ENCODE measurements around the gene CANT1.
A peak's percentile ranks its signal among the peaks of the same experiment; 100 is the strongest.
"Not testable (repeated sequence)": the region's sequence is repeated elsewhere in the genome, so short reads cannot be mapped to it uniquely, and the experiment has no call there.

Gene CANT1

GRCh38 chr17:79027274-79027924 is 17.8 kb upstream of the CANT1 start:
- no peak for DNase-seq (ENCODE audit: low spot score)

GRCh38 chr17:79026376-79027273 is 17.1 kb upstream of the CANT1 start:
- DNase-seq (ENCODE audit: low spot score), result no peak

DNA sequence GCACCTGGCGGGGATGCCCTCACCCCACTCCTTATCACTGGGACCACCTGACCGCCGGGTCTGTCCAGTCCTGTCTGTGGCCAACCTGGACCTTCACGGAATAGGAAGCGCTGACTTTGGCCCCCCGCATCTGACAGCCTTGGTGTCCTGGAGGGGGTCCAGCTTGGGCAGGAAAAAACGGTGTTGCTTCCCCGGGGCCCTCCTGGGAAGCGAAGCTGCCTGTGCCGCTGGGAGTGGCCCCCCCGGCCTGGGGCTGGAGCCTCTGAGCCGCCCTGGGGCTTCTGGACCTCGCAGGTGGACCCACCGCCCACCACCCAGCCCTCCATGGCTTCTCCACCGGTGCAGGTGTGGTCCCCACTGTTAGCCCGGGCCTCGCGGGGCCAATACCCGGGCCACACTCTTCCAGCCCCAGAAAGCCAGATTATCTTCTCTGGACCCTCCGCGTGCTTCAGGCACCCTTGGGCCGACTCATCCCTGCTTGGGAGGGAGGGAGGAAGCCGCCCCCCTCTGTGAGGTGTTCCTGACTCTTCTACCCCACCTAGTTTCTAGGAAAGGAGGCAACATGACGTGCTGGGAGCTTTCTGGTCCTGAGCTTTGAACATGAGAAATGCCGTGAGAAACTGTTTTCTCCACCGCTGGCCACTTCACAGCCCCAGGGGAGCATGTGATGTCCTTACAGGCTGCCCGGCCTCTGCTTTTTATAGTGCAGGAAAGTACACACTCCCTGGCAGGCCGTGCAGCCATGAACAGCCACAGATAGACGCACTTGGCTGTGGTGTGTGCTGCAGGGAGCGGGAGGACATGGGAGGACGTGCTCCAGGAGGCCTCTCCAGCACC is 15.6 kb upstream of the CANT1 start:
- no peak for DNase-seq (ENCODE audit: low spot score)

DNA sequence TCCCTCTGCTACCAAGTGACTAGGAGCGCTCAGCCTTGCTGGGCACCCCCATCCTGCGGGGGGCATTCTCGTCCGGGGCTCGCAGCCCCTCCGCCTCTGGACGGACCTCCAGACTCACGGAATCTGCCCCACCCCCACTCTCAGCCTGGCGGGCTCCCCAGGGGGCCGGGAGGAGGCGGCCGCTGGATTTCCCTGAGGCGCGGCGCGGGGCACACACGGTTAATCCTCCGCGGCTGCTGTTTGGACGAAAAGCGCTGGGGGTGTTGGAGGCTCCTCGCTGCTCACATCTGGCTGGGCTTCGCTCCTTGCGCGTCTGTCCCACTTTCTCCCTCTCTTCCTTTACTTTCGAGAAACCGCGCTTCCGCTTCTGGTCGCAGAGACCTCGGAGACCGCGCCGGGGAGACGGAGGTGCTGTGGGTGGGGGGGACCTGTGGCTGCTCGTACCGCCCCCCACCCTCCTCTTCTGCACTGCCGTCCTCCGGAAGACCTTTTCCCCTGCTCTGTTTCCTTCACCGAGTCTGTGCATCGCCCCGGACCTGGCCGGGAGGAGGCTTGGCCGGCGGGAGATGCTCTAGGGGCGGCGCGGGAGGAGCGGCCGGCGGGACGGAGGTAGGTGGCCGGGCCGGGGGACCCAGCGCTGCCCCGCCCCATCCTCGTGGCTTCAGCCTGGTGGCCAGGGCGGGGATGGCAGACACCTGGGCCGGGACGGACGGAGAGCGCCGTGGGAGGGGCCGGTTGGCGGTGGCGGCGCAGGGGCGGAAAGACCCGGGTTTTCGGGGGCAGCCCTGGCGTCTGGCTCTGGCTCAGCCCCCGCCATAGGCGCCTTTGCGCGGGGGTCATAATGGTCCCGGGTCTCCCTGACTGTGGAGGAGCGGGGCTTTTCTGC is 14.6 kb upstream of the CANT1 start, which contains the start of gene C1QTNF1:
TSS of gene C1QTNF1 (plus strand) at position 284 of the 886 bp plus-strand sequence. CDS start 19,800 bp downstream, outside the sequence.
- no peak for DNase-seq (ENCODE audit: low spot score)

GRCh38 chr17:79023180-79023705 is 13.7 kb upstream of the CANT1 start:
- no peak for DNase-seq (ENCODE audit: low spot score)

GRCh38 chr17:79022507-79022991 is 13.0 kb upstream of the CANT1 start:
- DNase-seq (ENCODE audit: low spot score), result no peak

DNA sequence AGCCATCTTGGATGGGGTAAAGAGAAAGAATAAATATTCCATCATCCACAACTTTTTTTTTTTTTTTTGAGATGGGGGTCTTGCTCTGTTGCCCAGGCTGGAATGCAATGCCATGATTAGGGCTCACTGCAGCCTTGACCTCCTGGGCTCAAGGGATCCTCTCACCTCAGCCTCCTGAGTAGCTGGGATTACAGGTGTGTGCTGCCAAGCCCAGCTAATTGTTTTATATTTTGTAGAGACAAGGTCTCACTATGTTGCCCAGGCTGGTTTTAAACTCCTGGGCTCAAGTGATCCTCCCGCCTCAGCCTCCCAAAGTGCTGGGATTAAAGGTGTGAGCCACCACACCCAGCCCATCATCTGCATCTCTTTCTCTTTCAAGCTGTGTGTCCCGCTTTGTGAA is 12.4 kb upstream of the CANT1 start:
- DNase-seq (ENCODE audit: low spot score), result not testable (repeated sequence)

GRCh38 chr17:79020631-79021301 is 11.2 kb upstream of the CANT1 start:
- no peak for DNase-seq (ENCODE audit: low spot score)

DNA sequence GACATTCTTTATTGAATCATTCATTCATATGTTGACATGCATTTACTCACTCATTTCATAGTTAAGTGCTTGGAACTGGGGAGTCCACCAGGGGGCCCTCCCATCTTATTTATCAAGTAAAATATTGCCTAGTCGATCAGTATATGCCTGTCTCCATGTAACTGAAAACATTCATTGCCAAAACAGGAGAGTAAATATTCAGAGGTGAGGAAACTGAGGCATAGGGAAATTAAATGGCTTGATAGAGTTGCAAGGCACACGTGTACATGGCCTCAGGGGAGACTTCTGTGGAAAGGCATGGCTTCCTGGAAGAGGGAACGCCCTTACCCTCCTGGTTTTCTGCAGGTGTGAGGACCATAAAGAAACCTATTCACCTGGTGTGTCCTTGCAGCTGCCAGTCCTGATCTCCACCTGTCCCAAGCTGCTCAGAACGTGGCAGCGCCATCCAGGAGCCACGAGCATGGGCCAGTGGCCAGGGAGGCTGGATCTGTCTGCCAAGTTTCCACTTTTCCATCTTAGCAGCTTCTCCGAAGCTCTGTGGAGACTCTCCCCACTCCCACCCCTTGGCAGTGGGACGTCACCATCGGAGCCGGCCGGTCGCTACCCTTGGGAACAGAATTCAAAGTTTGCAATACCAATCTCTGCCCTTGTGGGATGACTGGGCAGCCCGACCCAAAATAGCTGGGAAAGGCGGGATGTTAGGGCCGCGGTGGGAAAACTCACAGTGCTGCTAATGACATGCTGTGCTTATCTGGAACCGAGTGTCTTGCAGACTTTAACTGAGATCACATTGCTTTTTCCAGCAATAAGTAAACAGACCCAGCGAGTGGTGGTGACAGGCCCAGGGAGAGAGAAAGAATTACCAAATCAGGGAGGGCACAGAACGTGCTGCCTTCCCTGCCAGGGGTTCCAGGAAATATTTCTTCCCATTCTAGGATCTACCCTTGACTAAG is 10.3 kb upstream of the CANT1 start:
- DNase-seq (ENCODE audit: low spot score), result peak; percentile 64

DNA sequence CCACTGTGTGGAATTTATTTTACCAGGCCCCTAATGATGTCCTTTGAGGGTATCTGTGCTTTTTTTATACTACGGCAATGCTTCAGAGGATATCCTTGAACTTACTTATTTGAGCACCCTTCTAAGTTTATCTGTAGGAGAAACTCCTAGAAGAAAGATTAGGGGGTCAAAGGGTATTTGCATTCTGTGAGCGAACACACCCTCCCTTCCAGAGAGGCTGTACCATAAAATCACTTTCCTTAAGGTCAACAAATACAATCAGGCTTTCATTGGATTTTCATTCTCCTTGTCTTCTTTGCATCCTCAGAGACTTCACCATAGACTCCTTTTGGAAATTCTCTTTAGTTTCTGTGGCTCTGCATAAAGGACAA is 9.7 kb upstream of the CANT1 start:
- DNase-seq (ENCODE audit: low spot score), result no peak

- no peak for DNase-seq (ENCODE audit: low spot score)
Measured at GRCh38 chr17:79018370-79018695, 8.8 kb upstream of the CANT1 start.

DNA sequence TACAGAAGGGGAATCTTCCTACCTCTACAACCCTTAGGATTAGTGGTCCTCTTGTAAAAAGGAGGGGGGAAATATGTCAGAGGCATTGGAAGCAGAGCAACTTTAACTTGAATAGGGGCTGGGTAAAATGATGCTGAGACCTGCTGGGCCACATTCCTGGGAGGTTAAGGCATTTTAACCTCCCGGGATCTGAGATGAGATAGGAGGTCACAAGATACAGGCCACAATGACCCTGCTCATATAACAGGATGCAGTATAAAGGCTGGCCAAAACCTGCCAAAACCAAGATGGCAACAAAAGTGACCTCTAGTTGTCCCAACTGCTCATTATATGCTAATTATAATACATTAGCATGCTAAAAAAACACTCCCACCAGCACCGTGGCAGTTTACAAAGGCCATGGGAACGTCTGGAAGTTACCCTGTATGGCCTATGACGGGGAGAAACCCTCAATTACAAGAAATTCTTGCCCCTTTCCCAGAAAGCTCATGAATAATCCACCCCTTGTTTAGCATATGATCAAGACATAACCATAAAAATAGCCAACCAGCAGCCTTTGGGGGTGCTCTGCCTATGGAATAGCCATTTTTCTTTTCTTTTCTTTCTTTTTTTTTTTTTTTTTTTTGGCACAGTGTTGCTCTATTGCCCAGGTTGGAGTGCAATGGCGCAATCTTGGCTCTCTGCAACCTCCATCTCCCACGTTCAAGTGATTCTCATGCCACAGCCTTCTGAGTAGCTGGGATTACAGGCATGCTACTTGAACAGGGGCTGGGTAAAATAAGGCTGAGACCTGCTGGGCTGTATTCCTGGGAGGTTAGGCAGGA is 8.2 kb upstream of the CANT1 start:
- no peak for DNase-seq (ENCODE audit: low spot score)

- DNase-seq (ENCODE audit: low spot score), result no peak
Measured at GRCh38 chr17:79014158-79014758, 4.7 kb upstream of the CANT1 start.

DNA sequence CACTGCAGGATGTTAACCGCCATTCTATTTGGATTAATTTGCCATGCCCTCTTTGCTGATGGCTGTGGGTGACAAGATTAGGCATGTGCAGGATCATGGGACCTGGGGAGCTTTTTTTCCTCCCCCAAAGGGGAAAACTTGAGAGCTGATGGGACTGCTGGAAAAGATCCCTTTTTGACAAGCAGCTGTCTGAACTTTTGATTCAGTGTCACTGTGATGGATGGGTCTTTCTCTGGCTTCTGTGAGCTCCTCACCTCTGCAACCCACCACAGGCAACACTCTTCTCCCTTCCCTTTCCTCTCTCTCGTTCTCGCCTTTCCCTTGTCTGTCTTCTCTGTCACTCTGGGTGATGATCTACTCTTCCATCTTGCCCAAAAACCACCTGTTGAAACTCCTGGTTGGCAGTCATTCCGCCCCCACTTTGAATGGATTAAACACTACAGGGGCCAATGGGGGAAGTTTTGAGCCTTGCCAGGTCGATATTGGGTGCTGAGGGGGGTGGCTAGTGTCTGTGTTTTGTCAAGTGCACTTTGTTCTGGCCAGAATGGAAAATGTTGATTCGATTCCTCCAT is 3.1 kb upstream of the CANT1 start:
- no peak for DNase-seq (ENCODE audit: low spot score)

- DNase-seq (ENCODE audit: low spot score), result no peak
Measured at GRCh38 chr17:79011451-79012147, 2.0 kb upstream of the CANT1 start.

DNA sequence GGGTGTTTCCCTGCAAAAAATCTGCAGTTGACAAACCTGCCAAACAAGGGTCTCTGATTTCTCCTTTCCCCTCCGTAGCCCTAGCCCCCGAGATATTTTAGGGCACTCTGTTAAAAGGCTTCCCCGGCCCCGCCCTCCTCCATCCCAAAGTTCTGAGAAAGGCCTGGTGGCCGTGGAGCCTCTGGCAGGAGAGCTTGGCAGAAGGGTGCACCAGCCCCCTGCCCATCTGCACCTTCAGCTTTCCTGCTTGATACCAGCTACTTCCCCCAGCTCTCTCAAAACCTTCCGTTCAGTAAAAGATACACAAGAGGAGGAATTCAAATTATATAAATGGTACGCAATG is 711 bp upstream of the CANT1 start:
- DNase-seq (ENCODE audit: low spot score), result no peak

GRCh38 chr17:79008666-79009387 is 737 bp downstream of the CANT1 start:
- DNase-seq (ENCODE audit: low spot score), result no peak

All from NAMALWA (cell line).